IMR-90 (cell line): ENCODE results near the gene PHOSPHO2.
"Not testable (repeated sequence)": the region's sequence is repeated elsewhere in the genome, so short reads cannot be mapped to it uniquely, and the experiment has no call there.

Experiments
- CTCF ChIP-seq: conservative IDR thresholded peaks from 2 replicates; pipeline ENCODE4 v1.5.1; 2012; ENCODE audit warnings: mild to moderate bottlenecking, low read depth, low read length, improper control_type of control experiment
- USF2 ChIP-seq: fragments of 150-350 bp; IDR thresholded peaks from 2 replicates; pipeline ENCODE4 v1.6.1; 2017; ENCODE audit warnings: mild to moderate bottlenecking, antibody characterized with exemption, low read length, low read depth

- TF ChIP-seq CTCF, USF2: not testable (repeated sequence)
These were observed 7.4 kb upstream of the PHOSPHO2 start for GRCh38 chr2:169686825-169687224.
